Left ventricle myocardium inferior (tissue), 1 donor: ENCODE results near the gene SWT1. TPM values are rescaled to one million over a fixed set of nuclear protein-coding genes. Genes with fewer than 3 reads are reported as not detected.

ENCODE experiments used
- DNase-seq: peaks from one replicate; pipeline ENCODE4 v3.0.0-alpha.2; 2020
- H3K27ac ChIP-seq: fragments of 200-600 bp; replicated peaks from 2 replicates; pipeline ENCODE4 v1.8.0; 2021
- H3K27me3 ChIP-seq: fragments of 200-600 bp; 2 replicates; pipeline ENCODE4 v1.8.0; 2021; ENCODE audit warnings: low read depth
- H3K36me3 ChIP-seq: fragments of 200-600 bp; 2 replicates; pipeline ENCODE4 v1.8.0; 2021
- H3K4me1 ChIP-seq: fragments of 200-600 bp; 2 replicates; pipeline ENCODE4 v1.8.0; 2021
- H3K4me3 ChIP-seq: fragments of 200-600 bp; 2 replicates; pipeline ENCODE4 v1.8.0; 2021; ENCODE audit warnings: mild to moderate bottlenecking, moderate library complexity
- H3K9me3 ChIP-seq: fragments of 200-600 bp; replicated peaks from 2 replicates; pipeline ENCODE4 v1.8.0; 2021
- CTCF ChIP-seq: fragments of 200-600 bp; IDR thresholded peaks from 2 replicates; pipeline ENCODE4 v1.8.0; 2021; ENCODE audit warnings: antibody characterized with exemption, mild to moderate bottlenecking, borderline replicate concordance
- intact Hi-C: fragments of 100-400 bp; cut with micrococcal nuclease; formaldehyde crosslinking; loops from one replicate; pipeline ENCODE4 v1.11.0; 2022
- total RNA-seq: library from RNA; stranded (reverse); fragmentation: NEBNext Ultra II Directional; extraction: Animal tissue kit (Norgen Biotek cat#: 25700); gene quantifications from one replicate; pipeline ENCODE4 v1.2.1, GENCODE V29; 2021
- donor health status: DM: no; HTN: yes; CAD: no; lungs with severe emphysema.

SWT1 gene
- total RNA-seq, 1 donor from 2014 or later: 7.4 TPM

- Histone ChIP-seq H3K4me3 (no peak overlapping the region), H3K27me3 (no peaks in the 10 kb centered on the region), H3K9me3 (no peaks in the 10 kb centered on the region), H3K36me3 (peaks cover 93% of the 10 kb centered on the region), H3K4me1 (no peaks in the 10 kb centered on the region), H3K27ac (no peak overlapping the region)
- no peak for TF ChIP-seq CTCF
- no peak for DNase-seq
- intact Hi-C loops: no loop called here
Observed at GRCh38 chr1:185129708-185130107, 27.3 kb upstream of the SWT1 start.

GRCh38 chr1:185132534-185132933 is 24.4 kb upstream of the SWT1 start:
- Histone ChIP-seq H3K4me1 (no peaks in the 10 kb centered on the region), H3K9me3 (no peaks in the 10 kb centered on the region), H3K4me3 (no peak overlapping the region), H3K27ac (no peak overlapping the region), H3K27me3 (no peaks in the 10 kb centered on the region), H3K36me3 (peaks cover 90% of the 10 kb centered on the region)
- no peak for DNase-seq
- TF ChIP-seq CTCF: no peak
- intact Hi-C loops: no loop called here

- no peaks in the 10 kb centered on the region for H3K27me3 ChIP-seq
- H3K4me3 ChIP-seq: no peak overlapping the region
- peaks cover 87% of the 10 kb centered on the region for H3K36me3 ChIP-seq
- no peak overlapping the region for H3K27ac ChIP-seq
- H3K4me1 ChIP-seq: no peaks in the 10 kb centered on the region
- H3K9me3 ChIP-seq: no peaks in the 10 kb centered on the region
- no peak for TF ChIP-seq CTCF
- no peak for DNase-seq
- intact Hi-C loops: no loop called here
Observed at GRCh38 chr1:185137896-185138545, 18.9 kb upstream of the SWT1 start.

- intact Hi-C loops: no loop called here
- Histone ChIP-seq H3K4me1 (no peaks in the 10 kb centered on the region), H3K27me3 (no peaks in the 10 kb centered on the region), H3K9me3 (no peaks in the 10 kb centered on the region), H3K4me3 (no peak overlapping the region), H3K27ac (no peak overlapping the region), H3K36me3 (peaks cover 87% of the 10 kb centered on the region)
- TF ChIP-seq CTCF: no peak
- no peak for DNase-seq
Observed at GRCh38 chr1:185139246-185139645, 17.7 kb upstream of the SWT1 start.

- Histone ChIP-seq H3K4me3 (no peak overlapping the region), H3K9me3 (no peaks in the 10 kb centered on the region), H3K4me1 (no peaks in the 10 kb centered on the region), H3K27ac (no peak overlapping the region), H3K27me3 (no peaks in the 10 kb centered on the region), H3K36me3 (peaks cover 90% of the 10 kb centered on the region)
- no peak for TF ChIP-seq CTCF
- intact Hi-C loops: no loop called here
- no peak for DNase-seq
Observed at GRCh38 chr1:185144233-185144632, 12.7 kb upstream of the SWT1 start.

- H3K4me3 ChIP-seq: no peak overlapping the region
- peaks cover 52% of the 10 kb centered on the region for H3K36me3 ChIP-seq
- no peak for DNase-seq
- H3K27ac ChIP-seq: no peak overlapping the region
- no peak for TF ChIP-seq CTCF
- H3K9me3 ChIP-seq: no peaks in the 10 kb centered on the region
- intact Hi-C loops: no loop called here
- H3K4me1 ChIP-seq: peaks cover 39% of the 10 kb centered on the region
- no peaks in the 10 kb centered on the region for H3K27me3 ChIP-seq
Observed at GRCh38 chr1:185151215-185151614, 5.8 kb upstream of the SWT1 start.
